Common myeloid progenitor, CD34-positive (primary cell): ENCODE measurements around the gene DEK.

Experiments used
- CTCF ChIA-PET: fragments of 350-600 bp; sonication (Branson Sonifier 250); formaldehyde crosslinking; loops from one replicate; lab custom pipeline; 2021; ENCODE audit warnings: antibody characterized with exemption; lab: Charles Lee
- POLR2A ChIA-PET: fragments of 350-600 bp; sonication (Branson Sonifier 250); formaldehyde crosslinking; loops from one replicate; lab custom pipeline; 2021; ENCODE audit warnings: antibody characterized with exemption; lab: Charles Lee
- DNase-seq, 3 donors: peaks; one replicate each; pipeline versions ENCODE4 v3.0.0 to v3.0.0-alpha.2; 2013
- H3K27ac ChIP-seq, 2 experiments: 1 replicate in 1 of 2; 2 replicates in 1 of 2; pipeline ENCODE4 v1.7.0; 2013; ENCODE audit warnings: inconsistent platforms in 2 of 2, low read length in 2 of 2, mild to moderate bottlenecking in 2 of 2, low read depth in 1 of 2, moderate library complexity in 1 of 2; ENCODE audit not compliant: severe bottlenecking in 2 of 2, insufficient read depth in 1 of 2, poor library complexity in 1 of 2
- H3K27me3 ChIP-seq, 5 experiments: replicated peaks in 2 of 5; 1 replicate in 3 of 5; 2 replicates in 2 of 5; pipeline versions ENCODE4 v1.6.1 to v1.7.0; 2013; ENCODE audit warnings: low read length in 4 of 5, mild to moderate bottlenecking in 2 of 5, moderate library complexity in 2 of 5, inconsistent platforms in 1 of 5; ENCODE audit not compliant: insufficient read depth in 5 of 5, control insufficient read depth in 4 of 5
- H3K36me3 ChIP-seq, 4 experiments: 1 replicate in 2 of 4; 2 replicates in 2 of 4; pipeline versions ENCODE4 v1.6.1 to v1.7.0; 2013; ENCODE audit warnings: low read length in 3 of 4, control low read depth in 1 of 4, mild to moderate bottlenecking in 1 of 4; ENCODE audit not compliant: control insufficient read depth in 4 of 4, insufficient read depth in 4 of 4
- H3K4me1 ChIP-seq, 4 experiments: 1 replicate in 3 of 4; 2 replicates in 1 of 4; pipeline versions ENCODE4 v1.6.1 to v1.7.1; 2013; ENCODE audit warnings: low read length in 3 of 4, mild to moderate bottlenecking in 3 of 4, control low read depth in 1 of 4, inconsistent platforms in 1 of 4, moderate library complexity in 1 of 4; ENCODE audit not compliant: control insufficient read depth in 4 of 4, insufficient read depth in 4 of 4; ENCODE audit errors: control extremely low read depth in 1 of 4
- H3K4me3 ChIP-seq, 7 experiments: 1 replicate in 4 of 7; 2 replicates in 3 of 7; pipeline versions ENCODE4 v1.5.1 to v1.7.0; 2013; ENCODE audit warnings: mild to moderate bottlenecking in 7 of 7, low read length in 6 of 7, moderate library complexity in 6 of 7, inconsistent platforms in 2 of 7, low read depth in 2 of 7, control low read depth in 1 of 7; ENCODE audit not compliant: insufficient read depth in 4 of 7, control insufficient read depth in 1 of 7; ENCODE audit errors: extremely low read depth in 1 of 7
- H3K9me3 ChIP-seq, 5 experiments: 1 replicate in 4 of 5; 2 replicates in 1 of 5; pipeline versions ENCODE4 v1.6.1 to v1.7.1; 2013; ENCODE audit warnings: low read length in 4 of 5, mild to moderate bottlenecking in 2 of 5, inconsistent platforms in 1 of 5, low read depth in 1 of 5, moderate library complexity in 1 of 5; ENCODE audit not compliant: control insufficient read depth in 4 of 5, insufficient read depth in 2 of 5; ENCODE audit errors: control extremely low read depth in 1 of 5
- WGBS: methylation state at CpG from one replicate; pipeline ENCODE4 v1.1.5; 2013; ENCODE audit not compliant: insufficient coverage; 5-methylcytosine and 5-hydroxymethylcytosine counted together

DEK gene

DNA sequence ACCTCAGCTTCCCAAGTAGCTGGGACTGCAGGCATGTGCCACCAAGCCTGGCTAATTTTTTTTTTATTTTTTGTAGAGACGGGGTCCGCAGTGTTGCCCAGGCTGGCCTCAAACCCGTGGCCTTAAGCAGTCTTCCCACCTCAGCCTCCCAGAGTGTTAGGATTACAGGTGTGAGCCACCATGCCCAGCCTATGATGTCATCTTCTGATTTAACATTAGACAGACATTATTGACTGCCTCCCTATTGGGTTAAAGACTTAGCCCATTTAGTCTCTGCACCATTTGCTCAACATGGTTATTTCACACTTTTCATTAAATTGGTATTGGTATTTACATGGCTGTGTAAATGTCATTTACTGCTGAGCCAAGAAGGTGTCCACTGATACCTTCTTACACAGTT, 46.1 kb downstream of the DEK start:
- Histone ChIP-seq H3K27ac (no peak overlapping the region), H3K27me3 (no peaks in the 10 kb centered on the region), H3K9me3 (no peaks in the 10 kb centered on the region), H3K4me1 (peaks cover 5 to 22% (median 10%) of the 10 kb centered on the region in 4 experiments), H3K36me3 (peaks cover 17 to 58% (median 39%) of the 10 kb centered on the region in 4 experiments), H3K4me3 (no peak overlapping the region)
- POLR2A ChIA-PET: no interaction called here
- CTCF ChIA-PET: no interaction called here
- no peak for DNase-seq
- WGBS: 100% methylated on average over 3 of the region's 3 CpGs

DNA sequence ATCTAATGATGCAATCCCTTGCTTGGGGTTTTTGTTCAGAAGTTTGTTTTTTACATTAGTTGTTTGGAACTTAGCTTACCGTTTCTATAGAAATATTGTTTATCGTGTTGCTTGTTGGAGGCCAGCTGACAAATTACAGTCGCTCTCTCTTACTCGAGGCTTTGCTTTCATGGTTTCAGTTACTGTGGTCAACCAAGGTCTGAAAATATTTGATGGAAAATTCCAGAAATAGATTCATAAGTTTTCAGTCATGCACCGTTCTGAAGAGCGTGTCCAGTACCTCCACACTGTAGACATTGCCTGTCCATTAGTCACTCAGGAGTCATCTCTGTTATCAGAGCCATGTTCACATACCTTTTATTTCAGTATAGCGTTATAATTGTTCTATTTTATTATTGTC, 47.9 kb downstream of the DEK start:
- Histone ChIP-seq H3K36me3 (peaks cover 9 to 55% (median 35%) of the 10 kb centered on the region in 4 experiments), H3K27me3 (no peaks in the 10 kb centered on the region), H3K4me3 (no peak overlapping the region), H3K27ac (no peak overlapping the region), H3K9me3 (no peaks in the 10 kb centered on the region), H3K4me1 (peaks cover 5 to 22% (median 10%) of the 10 kb centered on the region in 4 experiments)
- WGBS: 96% methylated on average over 6 of the region's 7 CpGs
- ChIA-PET CTCF (interaction anchor here (1.6 to 1.7 kb wide), 2 partner anchors 9 to 17 kb away, joined by 4 to 5 read pairs; no protein-coding TSS in a partner anchor), POLR2A (interaction anchor here (0.6 kb wide), 1 partner anchor 55 kb away, joined by 3 read pairs; no protein-coding TSS in a partner anchor)
- DNase-seq: no peak

DNA sequence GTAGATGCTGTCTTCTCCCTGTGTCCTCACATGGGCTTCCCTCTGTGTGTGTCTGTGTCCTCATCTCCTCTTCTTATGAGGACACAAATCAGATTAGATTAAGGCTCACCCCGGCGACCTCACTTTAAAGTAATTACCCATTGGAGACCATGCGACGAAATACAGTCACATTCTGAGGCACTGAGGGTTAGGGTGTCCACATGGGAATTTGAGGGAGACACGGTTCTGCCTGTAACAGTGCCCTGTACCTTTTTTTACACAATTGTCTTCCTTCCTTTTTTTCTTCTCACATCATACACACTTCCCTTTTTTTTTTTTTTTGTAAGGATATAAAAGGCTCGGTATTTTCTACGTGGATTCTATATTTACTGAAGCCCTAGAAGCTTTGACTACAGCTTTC, 48.9 kb downstream of the DEK start:
- 17% methylated on average over 4 of the region's 7 CpGs for WGBS
- Histone ChIP-seq H3K36me3 (peaks cover 13 to 53% (median 32%) of the 10 kb centered on the region in 4 experiments), H3K9me3 (no peaks in the 10 kb centered on the region), H3K27me3 (no peaks in the 10 kb centered on the region), H3K4me3 (peak overlapping the region in 1 of 7 experiments; percentile 33), H3K27ac (peak overlapping the region in 1 of 2 experiments; percentile 61), H3K4me1 (peaks cover 5 to 22% (median 10%) of the 10 kb centered on the region in 4 experiments)
- peak in 2 of 3 donors; percentile 46 to 52 for DNase-seq
- CTCF ChIA-PET: interaction anchor here (1.6 to 1.7 kb wide), 2 partner anchors 10 to 16 kb away, joined by 4 to 5 read pairs; no protein-coding TSS in a partner anchor
- POLR2A ChIA-PET: interaction anchor here (0.6 kb wide), 1 partner anchor 8 kb away, joined by 3 read pairs; no protein-coding TSS in a partner anchor

DNA sequence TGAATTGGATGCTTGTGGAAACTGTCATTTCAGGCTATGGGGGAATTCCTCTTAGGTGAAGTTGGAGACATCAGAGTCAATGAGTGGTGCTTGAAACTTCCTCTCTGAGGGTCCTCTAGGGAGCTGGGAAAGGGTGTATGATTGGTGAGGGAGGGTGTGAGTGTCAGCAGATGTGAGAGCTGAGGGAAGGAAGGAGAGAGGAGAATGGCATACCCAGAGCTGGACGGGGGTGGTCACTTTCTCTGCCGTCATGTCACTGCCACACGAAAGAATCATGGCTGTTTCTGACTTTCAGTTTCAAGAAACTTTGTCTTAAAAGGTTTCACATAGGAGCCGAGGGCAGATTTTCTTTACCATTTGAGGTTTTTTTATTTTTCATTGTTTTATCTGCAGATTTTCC, 50.3 kb downstream of the DEK start:
- ChIA-PET POLR2A (no interaction called here), CTCF (no interaction called here)
- Histone ChIP-seq H3K36me3 (peaks cover 18 to 57% (median 32%) of the 10 kb centered on the region in 4 experiments), H3K4me3 (no peak overlapping the region), H3K4me1 (peaks cover 5 to 27% (median 10%) of the 10 kb centered on the region in 4 experiments), H3K9me3 (no peaks in the 10 kb centered on the region), H3K27ac (no peak overlapping the region), H3K27me3 (no peaks in the 10 kb centered on the region)
- WGBS: 94% methylated on average over 4 of the region's 4 CpGs
- DNase-seq: no peak

DNA sequence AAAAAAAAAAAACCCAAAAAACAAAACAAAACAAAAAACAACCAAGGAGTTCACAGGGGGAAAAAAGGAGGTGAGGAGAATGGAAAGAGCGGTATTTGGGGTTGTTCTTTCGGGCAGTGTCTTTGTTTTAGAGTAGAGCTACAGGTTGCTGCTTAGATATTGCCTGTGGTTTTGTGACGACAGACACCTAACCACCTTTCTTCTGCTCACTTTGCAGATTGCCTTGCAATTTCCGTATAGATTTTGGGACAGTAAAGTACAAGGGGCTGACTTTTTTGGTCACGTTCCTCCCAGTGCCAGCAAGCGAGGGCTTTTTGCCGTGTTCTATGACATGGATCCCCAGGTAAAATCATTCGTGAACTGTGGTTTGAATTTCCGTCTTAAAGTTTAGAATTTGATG, 50.9 kb downstream of the DEK start:
- ChIA-PET POLR2A (no interaction called here), CTCF (interaction anchor here (0.9 kb wide), 1 partner anchor 20 kb away, joined by 3 read pairs; no protein-coding TSS in a partner anchor)
- H3K4me1 ChIP-seq: peaks cover 5 to 27% (median 10%) of the 10 kb centered on the region in 4 experiments
- H3K9me3 ChIP-seq: no peaks in the 10 kb centered on the region
- no peak overlapping the region for H3K27ac ChIP-seq
- no peak overlapping the region for H3K4me3 ChIP-seq
- 95% methylated on average over 6 of the region's 9 CpGs for WGBS
- peaks cover 17 to 57% (median 31%) of the 10 kb centered on the region in 4 experiments for H3K36me3 ChIP-seq
- DNase-seq: no peak
- H3K27me3 ChIP-seq: no peaks in the 10 kb centered on the region

DNA sequence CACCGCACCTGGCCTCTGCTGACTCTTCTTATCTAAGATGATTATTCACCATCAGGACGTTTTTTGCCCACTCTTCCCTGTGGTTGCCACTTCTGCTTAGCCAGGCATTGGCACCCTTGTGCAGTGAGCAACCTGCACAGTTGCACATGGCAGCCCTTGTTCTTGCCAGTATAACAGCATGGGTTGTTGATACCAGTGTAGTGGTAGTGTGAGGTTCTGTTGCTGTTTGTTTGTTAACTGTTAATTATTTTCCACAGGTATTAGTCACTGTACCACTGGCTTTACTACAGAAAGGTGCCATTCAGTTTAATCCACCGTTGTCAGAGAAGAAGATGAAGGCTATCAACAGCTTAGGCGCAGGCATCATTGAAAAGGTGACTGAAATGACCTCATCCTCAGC, 52.1 kb downstream of the DEK start:
- Histone ChIP-seq H3K27ac (no peak overlapping the region), H3K27me3 (no peaks in the 10 kb centered on the region), H3K4me3 (no peak overlapping the region), H3K9me3 (no peaks in the 10 kb centered on the region), H3K4me1 (peaks cover 5 to 27% (median 10%) of the 10 kb centered on the region in 4 experiments), H3K36me3 (peaks cover 13 to 58% (median 31%) of the 10 kb centered on the region in 4 experiments)
- ChIA-PET CTCF (no interaction called here), POLR2A (no interaction called here)
- DNase-seq: no peak
- 87% methylated on average over 3 of the region's 4 CpGs for WGBS

DNA sequence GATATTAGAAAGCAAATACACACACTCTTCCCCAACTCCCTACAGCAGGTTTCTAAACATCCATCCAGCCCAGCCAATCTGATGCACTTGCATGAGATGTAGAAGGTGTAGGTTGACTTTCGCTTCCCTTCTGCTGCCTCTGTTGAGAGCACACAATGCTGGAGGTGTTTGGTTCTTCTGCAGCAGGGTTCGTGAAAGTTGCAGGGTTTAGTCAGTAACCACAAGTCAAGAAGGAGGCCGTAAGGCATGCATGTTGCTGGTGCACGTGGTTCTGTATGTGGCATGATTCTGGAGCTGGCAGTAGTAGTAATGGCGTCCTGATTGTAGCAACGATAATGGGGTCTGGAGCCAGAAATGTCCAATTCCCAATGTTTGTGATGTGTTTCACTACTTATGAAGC, 53.0 kb downstream of the DEK start:
- POLR2A ChIA-PET: no interaction called here

More for the DNA sequence above, 53.0 kb downstream of the DEK start:
- H3K36me3 ChIP-seq: peaks cover 13 to 62% (median 31%) of the 10 kb centered on the region in 4 experiments
- no peak overlapping the region for H3K4me3 ChIP-seq
- no peak for DNase-seq
- peaks cover 5 to 25% (median 10%) of the 10 kb centered on the region in 4 experiments for H3K4me1 ChIP-seq
- no peaks in the 10 kb centered on the region for H3K9me3 ChIP-seq
- WGBS: 98% methylated on average over 5 of the region's 6 CpGs
- CTCF ChIA-PET: no interaction called here
- H3K27me3 ChIP-seq: no peaks in the 10 kb centered on the region
- no peak overlapping the region for H3K27ac ChIP-seq
